NT2/D1 (cell line): ENCODE results near the gene PLAAT5.

Experiments used
- SUZ12 ChIP-seq: IDR thresholded peaks from 2 replicates; pipeline ENCODE4 v1.6.1; 2011; ENCODE audit not compliant: insufficient read length, insufficient read depth; ENCODE audit errors: extremely low read depth
- YY1 ChIP-seq: IDR thresholded peaks from 2 replicates; pipeline ENCODE4 v1.6.1; 2011; ENCODE audit not compliant: insufficient read length, insufficient read depth

DNA sequence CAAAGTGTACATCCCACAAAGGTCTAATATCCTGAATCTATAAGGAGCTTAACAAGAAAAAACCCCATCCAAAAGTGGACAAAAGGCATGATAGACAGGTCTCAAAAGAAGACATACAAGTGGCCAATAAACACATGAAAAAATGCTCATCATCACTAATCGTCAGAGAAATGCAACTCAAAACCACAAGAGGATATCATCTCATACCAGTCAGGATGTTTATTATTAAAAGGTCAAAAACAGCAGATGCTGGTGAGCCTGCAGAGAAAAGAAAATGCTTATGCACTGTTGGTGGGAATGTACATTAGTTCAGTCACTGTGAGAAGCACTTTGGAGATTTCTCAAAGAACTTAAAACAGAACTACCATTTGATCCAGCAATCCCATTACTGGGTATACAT is 27.6 kb upstream of the PLAAT5 start:
- no peak for TF ChIP-seq SUZ12
- no peak for TF ChIP-seq YY1
